ENCODE data around the gene NFIX.

The NFIX gene

GRCh38 chr19:13053761-13054625, 58.7 kb downstream of the NFIX start:
- in situ Hi-C loops (cut with MboI; ENCODE audit: low pct_unique_long_range_greater_than_20kb, low sequenced_read_pairs, unreplicated experiment) = no loop called here
- no peak for TF ChIP-seq CTCF (IDR thresholded peaks at IDR 0.05; ENCODE audit: extremely low read depth, insufficient read depth, missing control alignments)
- no peak for DNase-seq (ENCODE audit: low spot score)

GRCh38 chr19:13054626-13055212, 59.4 kb downstream of the NFIX start:
- no peak for TF ChIP-seq CTCF (IDR thresholded peaks at IDR 0.05; ENCODE audit: extremely low read depth, insufficient read depth, missing control alignments)
- in situ Hi-C loops (cut with MboI; ENCODE audit: low pct_unique_long_range_greater_than_20kb, low sequenced_read_pairs, unreplicated experiment) = no loop called here
- no peak for DNase-seq (ENCODE audit: low spot score)

- in situ Hi-C loops (cut with MboI; ENCODE audit: low pct_unique_long_range_greater_than_20kb, low sequenced_read_pairs, unreplicated experiment) = no loop called here
- TF ChIP-seq CTCF (IDR thresholded peaks at IDR 0.05; ENCODE audit: extremely low read depth, insufficient read depth, missing control alignments) = no peak
- DNase-seq (ENCODE audit: low spot score) = no peak
Measured at GRCh38 chr19:13055213-13056051, 60.2 kb downstream of the NFIX start.

- no peak for DNase-seq (ENCODE audit: low spot score)
- no peak for TF ChIP-seq CTCF (IDR thresholded peaks at IDR 0.05; ENCODE audit: extremely low read depth, insufficient read depth, missing control alignments)
- in situ Hi-C loops (cut with MboI; ENCODE audit: low pct_unique_long_range_greater_than_20kb, low sequenced_read_pairs, unreplicated experiment) = no loop called here
Measured at GRCh38 chr19:13056052-13056660, 60.9 kb downstream of the NFIX start.

- no peak for DNase-seq (ENCODE audit: low spot score)
- in situ Hi-C loops (cut with MboI; ENCODE audit: low pct_unique_long_range_greater_than_20kb, low sequenced_read_pairs, unreplicated experiment) = no loop called here
- TF ChIP-seq CTCF (IDR thresholded peaks at IDR 0.05; ENCODE audit: extremely low read depth, insufficient read depth, missing control alignments) = no peak
Measured at GRCh38 chr19:13057147-13057572, 61.9 kb downstream of the NFIX start.

GRCh38 chr19:13057744-13058143, 62.5 kb downstream of the NFIX start:
- no peak for DNase-seq (ENCODE audit: low spot score)
- in situ Hi-C loops (cut with MboI; ENCODE audit: low pct_unique_long_range_greater_than_20kb, low sequenced_read_pairs, unreplicated experiment) = no loop called here
- TF ChIP-seq CTCF (IDR thresholded peaks at IDR 0.05; ENCODE audit: extremely low read depth, insufficient read depth, missing control alignments) = no peak
